Measurements from ENCODE around the gene XG.

DNA sequence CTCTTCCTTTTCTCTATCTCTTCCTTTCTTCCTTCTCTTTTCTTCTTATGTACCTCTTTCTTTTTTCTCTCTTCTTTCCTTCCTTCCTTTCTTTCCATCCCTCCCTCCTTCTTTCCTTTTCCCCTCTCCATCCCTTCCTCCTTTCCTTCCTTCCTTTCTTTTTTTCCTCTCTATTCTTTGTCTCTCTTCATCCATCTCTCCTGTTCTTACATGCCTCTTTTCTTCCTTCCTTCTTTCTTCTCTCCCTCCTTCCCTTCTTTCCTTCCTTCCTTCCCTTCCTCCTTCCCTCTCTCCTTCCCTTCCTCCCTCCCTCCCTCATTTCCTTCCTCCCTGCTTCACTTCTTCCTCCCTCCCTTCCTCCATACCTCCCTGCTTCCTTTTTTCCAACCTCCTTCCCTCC is 19.2 kb upstream of the XG start:
- TF ChIP-seq, protein P1, sequence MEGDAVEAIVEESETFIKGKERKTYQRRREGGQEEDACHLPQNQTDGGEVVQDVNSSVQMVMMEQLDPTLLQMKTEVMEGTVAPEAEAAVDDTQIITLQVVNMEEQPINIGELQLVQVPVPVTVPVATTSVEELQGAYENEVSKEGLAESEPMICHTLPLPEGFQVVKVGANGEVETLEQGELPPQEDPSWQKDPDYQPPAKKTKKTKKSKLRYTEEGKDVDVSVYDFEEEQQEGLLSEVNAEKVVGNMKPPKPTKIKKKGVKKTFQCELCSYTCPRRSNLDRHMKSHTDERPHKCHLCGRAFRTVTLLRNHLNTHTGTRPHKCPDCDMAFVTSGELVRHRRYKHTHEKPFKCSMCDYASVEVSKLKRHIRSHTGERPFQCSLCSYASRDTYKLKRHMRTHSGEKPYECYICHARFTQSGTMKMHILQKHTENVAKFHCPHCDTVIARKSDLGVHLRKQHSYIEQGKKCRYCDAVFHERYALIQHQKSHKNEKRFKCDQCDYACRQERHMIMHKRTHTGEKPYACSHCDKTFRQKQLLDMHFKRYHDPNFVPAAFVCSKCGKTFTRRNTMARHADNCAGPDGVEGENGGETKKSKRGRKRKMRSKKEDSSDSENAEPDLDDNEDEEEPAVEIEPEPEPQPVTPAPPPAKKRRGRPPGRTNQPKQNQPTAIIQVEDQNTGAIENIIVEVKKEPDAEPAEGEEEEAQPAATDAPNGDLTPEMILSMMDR (IDR thresholded peaks at IDR 0.05) = no peak
- no peak for TF ChIP-seq POLR2AphosphoS5 (IDR thresholded peaks at IDR 0.05; ENCODE audit: insufficient read depth in 1 of 2, low read depth in 1 of 2)
